GM23338 (cell line): ENCODE results near the gene TNPO1. TPM values are rescaled to one million over a fixed set of nuclear protein-coding genes. Genes with fewer than 3 reads are reported as not detected.

Experiments
- ATAC-seq: fragments of 200-7000 bp; cut with Tn5 transposase; 3 replicates; pipeline ENCODE4 v1.9.1; 2020
- DNase-seq: peaks from one replicate; pipeline ENCODE4 v3.0.0-alpha.2; 2015; ENCODE audit warnings: low spot score
- H2AFZ ChIP-seq: fragments of 200-600 bp; sonication (generic); 2 replicates; pipeline ENCODE4 v1.8.0; 2016; ENCODE audit warnings: antibody characterized with exemption, mild to moderate bottlenecking, moderate library complexity
- H3F3A ChIP-seq: fragments of 200-600 bp; sonication (generic); replicated peaks from 2 replicates; pipeline ENCODE4 v1.8.0; 2017; ENCODE audit warnings: antibody characterized with exemption, mixed run types, low read depth
- H3K27ac ChIP-seq: fragments of 200-600 bp; sonication (generic); 2 replicates; pipeline ENCODE4 v1.6.1; 2016; ENCODE audit warnings: low read depth
- H3K27me3 ChIP-seq: fragments of 200-600 bp; sonication (generic); 2 replicates; pipeline ENCODE4 v1.8.0; 2016; ENCODE audit warnings: mild to moderate bottlenecking, mixed run types, moderate library complexity; ENCODE audit not compliant: insufficient read depth
- H3K36me3 ChIP-seq: fragments of 200-600 bp; sonication (generic); 2 replicates; pipeline ENCODE4 v1.8.0; 2016; ENCODE audit warnings: mild to moderate bottlenecking; ENCODE audit not compliant: insufficient read depth
- H3K4me1 ChIP-seq: fragments of 200-600 bp; sonication (generic); 2 replicates; pipeline ENCODE4 v1.8.0; 2016; ENCODE audit warnings: mild to moderate bottlenecking, moderate library complexity; ENCODE audit not compliant: insufficient read depth
- H3K4me2 ChIP-seq: fragments of 200-600 bp; sonication (generic); 2 replicates; pipeline ENCODE4 v1.7.1; 2017; ENCODE audit warnings: mixed run types
- H3K4me3 ChIP-seq: fragments of 200-600 bp; sonication (generic); 2 replicates; pipeline ENCODE4 v1.6.1; 2016; ENCODE audit warnings: mixed run types
- H3K79me2 ChIP-seq: fragments of 200-600 bp; sonication (generic); replicated peaks from 2 replicates; pipeline ENCODE4 v1.8.0; 2017; ENCODE audit warnings: mild to moderate bottlenecking; ENCODE audit not compliant: insufficient read depth
- H3K9me2 ChIP-seq: fragments of 200-600 bp; sonication (generic); 2 replicates; pipeline ENCODE4 v1.8.0; 2017; ENCODE audit not compliant: insufficient read depth
- H4K20me1 ChIP-seq: fragments of 200-600 bp; sonication (generic); replicated peaks from 2 replicates; pipeline ENCODE4 v1.8.0; 2017; ENCODE audit warnings: mild to moderate bottlenecking; ENCODE audit not compliant: insufficient read depth
- H3K27ac Mint-ChIP-seq: 2 replicates; pipeline ENCODE4 v1.8.0; 2020; ENCODE audit warnings: inconsistent platforms, mild to moderate bottlenecking, moderate library complexity, mixed read lengths
- H3K27me3 Mint-ChIP-seq: 3 replicates; pipeline ENCODE4 v1.8.0; 2022; ENCODE audit warnings: low read depth, mild to moderate bottlenecking, moderate library complexity, mixed read lengths, inconsistent platforms; ENCODE audit not compliant: insufficient read depth, poor library complexity
- H3K36me3 Mint-ChIP-seq: 3 replicates; pipeline ENCODE4 v1.8.0; 2021; ENCODE audit warnings: low read depth, mild to moderate bottlenecking, inconsistent platforms, moderate library complexity, mixed read lengths
- H3K4me1 Mint-ChIP-seq: 3 replicates; pipeline ENCODE4 v1.8.0; 2020; ENCODE audit warnings: mild to moderate bottlenecking, inconsistent platforms, mixed read lengths
- H3K4me3 Mint-ChIP-seq: 3 replicates; pipeline ENCODE4 v1.8.0; 2021; ENCODE audit warnings: moderate library complexity, mild to moderate bottlenecking, inconsistent platforms, mixed read lengths
- H3K9me3 Mint-ChIP-seq: 3 replicates; pipeline ENCODE4 v1.8.0; 2020; ENCODE audit warnings: moderate library complexity, mild to moderate bottlenecking, inconsistent platforms, mixed read lengths
- CREB1 ChIP-seq: fragments of 250-450 bp; sonication (Bioruptor Pico); IDR thresholded peaks from 2 replicates; pipeline ENCODE4 v1.5.0; 2020; ENCODE audit warnings: low read depth, mild to moderate bottlenecking, moderate library complexity
- EZH2 ChIP-seq: fragments of 200-600 bp; sonication (generic); IDR thresholded peaks from one replicate; pipeline ENCODE4 v1.8.0; 2017; ENCODE audit warnings: antibody characterized with exemption, mild to moderate bottlenecking, low read depth; ENCODE audit not compliant: unreplicated experiment
- EZH2phosphoT487 ChIP-seq: fragments of 200-600 bp; sonication (generic); IDR thresholded peaks from one replicate; pipeline ENCODE4 v1.8.1; 2018; ENCODE audit warnings: antibody characterized with exemption; ENCODE audit not compliant: unreplicated experiment
- NANOG ChIP-seq: IDR thresholded peaks from 2 replicates; pipeline ENCODE4 v1.6.1; 2016; ENCODE audit warnings: antibody characterized with exemption, borderline replicate concordance
- POLR2AphosphoS5 ChIP-seq: IDR thresholded peaks from 2 replicates; pipeline ENCODE4 v1.6.1; 2016; ENCODE audit warnings: antibody characterized with exemption, low read depth
- REST ChIP-seq: IDR thresholded peaks from one replicate; pipeline ENCODE4 v1.6.1; 2018; ENCODE audit warnings: antibody characterized with exemption; ENCODE audit not compliant: unreplicated experiment
- ZNF114 ChIP-seq: fragments of 250-450 bp; sonication (Bioruptor Pico); IDR thresholded peaks from 2 replicates; pipeline ENCODE4 v1.5.0; 2020; ENCODE audit warnings: mild to moderate bottlenecking, moderate library complexity
- ZNF331 ChIP-seq: fragments of 250-450 bp; sonication (Bioruptor Pico); IDR thresholded peaks from 2 replicates; pipeline ENCODE4 v1.5.0; 2020; ENCODE audit warnings: low read depth, mild to moderate bottlenecking, moderate library complexity
- polyA plus RNA-seq: library from polyadenylated mRNA; unstranded; fragments of >200 nt; fragmentation: Nextera tagmentation; extraction: Ambion mirVana; gene quantifications from 2 replicates; pipeline ENCODE4 v1.2.1, GENCODE V29; 2016
- total RNA-seq: library from RNA; depleted of rRNA; stranded (reverse); fragments of >200 nt; shearing (Covaris generic); gene quantifications from 2 replicates; pipeline ENCODE4 v1.2.3, GENCODE V29; 2014
- TF ChIP-seq, protein P1 (sequence below), 2 experiments: fragments of 200-600 bp in 1 of 2; sonication (generic) in 1 of 2; conservative IDR thresholded peaks; 2 replicates each; pipeline versions ENCODE4 v1.5.1 to v1.6.1; 2016 to 2017; ENCODE audit warnings: antibody characterized with exemption in 2 of 2, low read depth in 2 of 2, mild to moderate bottlenecking in 2 of 2, moderate library complexity in 1 of 2

The TNPO1 gene
- total and polyA plus RNA-seq, 2 experiments from 2014 or later: 117 to 197 TPM

- no peak for TF ChIP-seq REST
- no peak for TF ChIP-seq NANOG
- TF ChIP-seq, protein P1, sequence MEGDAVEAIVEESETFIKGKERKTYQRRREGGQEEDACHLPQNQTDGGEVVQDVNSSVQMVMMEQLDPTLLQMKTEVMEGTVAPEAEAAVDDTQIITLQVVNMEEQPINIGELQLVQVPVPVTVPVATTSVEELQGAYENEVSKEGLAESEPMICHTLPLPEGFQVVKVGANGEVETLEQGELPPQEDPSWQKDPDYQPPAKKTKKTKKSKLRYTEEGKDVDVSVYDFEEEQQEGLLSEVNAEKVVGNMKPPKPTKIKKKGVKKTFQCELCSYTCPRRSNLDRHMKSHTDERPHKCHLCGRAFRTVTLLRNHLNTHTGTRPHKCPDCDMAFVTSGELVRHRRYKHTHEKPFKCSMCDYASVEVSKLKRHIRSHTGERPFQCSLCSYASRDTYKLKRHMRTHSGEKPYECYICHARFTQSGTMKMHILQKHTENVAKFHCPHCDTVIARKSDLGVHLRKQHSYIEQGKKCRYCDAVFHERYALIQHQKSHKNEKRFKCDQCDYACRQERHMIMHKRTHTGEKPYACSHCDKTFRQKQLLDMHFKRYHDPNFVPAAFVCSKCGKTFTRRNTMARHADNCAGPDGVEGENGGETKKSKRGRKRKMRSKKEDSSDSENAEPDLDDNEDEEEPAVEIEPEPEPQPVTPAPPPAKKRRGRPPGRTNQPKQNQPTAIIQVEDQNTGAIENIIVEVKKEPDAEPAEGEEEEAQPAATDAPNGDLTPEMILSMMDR (conservative IDR thresholded peaks at IDR 0.05; ENCODE audit: low read depth in 2 of 2): no peak
- TF ChIP-seq POLR2AphosphoS5: no peak
- TF ChIP-seq ZNF331: no peak
- TF ChIP-seq CREB1 (CRISPR knock-in tag): no peak
These were observed 729 bp upstream of the TNPO1 start (continued) for GRCh38 chr5:72815580-72816283.

- H3K4me2 ChIP-seq: peak overlapping the region; percentile 97
- peaks cover 5% of the 10 kb centered on the region for H3K27me3 Mint-ChIP-seq
- H3K27me3 ChIP-seq: peaks cover 6% of the 10 kb centered on the region; the same call in 1 of the 2 replicates
- DNase-seq: peak; percentile 68
- H3K4me1 ChIP-seq: peaks cover 24% of the 10 kb centered on the region
- H3K4me3 Mint-ChIP-seq: peak overlapping the region; percentile 91
- peaks cover 21% of the 10 kb centered on the region; the same call in 2 of the 3 replicates for H3K4me1 Mint-ChIP-seq
- no peaks in the 10 kb centered on the region for H3K9me3 Mint-ChIP-seq
- no peaks in the 10 kb centered on the region for H4K20me1 ChIP-seq
- H3K36me3 ChIP-seq: no peaks in the 10 kb centered on the region
- H3K27ac ChIP-seq: peak overlapping the region; percentile 55
- H2AFZ ChIP-seq: peak overlapping the region; percentile 94
- peaks cover 8% of the 10 kb centered on the region; the same call in 1 of the 2 replicates for H3F3A ChIP-seq
- H3K27ac Mint-ChIP-seq: peak overlapping the region; percentile 91
- peak overlapping the region; percentile 80 for H3K4me3 ChIP-seq
- H3K36me3 Mint-ChIP-seq: no peaks in the 10 kb centered on the region
- H3K9me2 ChIP-seq: no peaks in the 10 kb centered on the region
- ATAC-seq: peak; percentile 65
- H3K79me2 ChIP-seq: peaks cover 33% of the 10 kb centered on the region
- TF ChIP-seq CREB1 (CRISPR knock-in tag) (no peak), EZH2 (no peak), REST (no peak), ZNF114 (CRISPR knock-in tag) (no peak), NANOG (no peak), EZH2phosphoT487 (no peak)
These were observed 618 bp downstream of the TNPO1 start for GRCh38 chr5:72817076-72817481.
